ENCODE data around the gene ENTHD1.

- TF ChIP-seq POLR2AphosphoS5 (IDR thresholded peaks at IDR 0.05; ENCODE audit: low read depth, low read length) (no peak), TAF1 (IDR thresholded peaks at IDR 0.05; ENCODE audit: borderline replicate concordance, low read depth, low read length) (no peak)
Observed at GRCh38 chr22:39805117-39805516, 88.4 kb downstream of the ENTHD1 start.
